Activated gamma-delta T cell (primary cell): ENCODE results near the gene ST6GALNAC4.
A peak's percentile ranks its signal among the peaks of the same experiment; 100 is the strongest.

ENCODE experiments used
- DNase-seq: peaks from one replicate; lab custom pipeline; 2025; lab: John Stamatoyannopoulos, UW

The ST6GALNAC4 gene

DNA sequence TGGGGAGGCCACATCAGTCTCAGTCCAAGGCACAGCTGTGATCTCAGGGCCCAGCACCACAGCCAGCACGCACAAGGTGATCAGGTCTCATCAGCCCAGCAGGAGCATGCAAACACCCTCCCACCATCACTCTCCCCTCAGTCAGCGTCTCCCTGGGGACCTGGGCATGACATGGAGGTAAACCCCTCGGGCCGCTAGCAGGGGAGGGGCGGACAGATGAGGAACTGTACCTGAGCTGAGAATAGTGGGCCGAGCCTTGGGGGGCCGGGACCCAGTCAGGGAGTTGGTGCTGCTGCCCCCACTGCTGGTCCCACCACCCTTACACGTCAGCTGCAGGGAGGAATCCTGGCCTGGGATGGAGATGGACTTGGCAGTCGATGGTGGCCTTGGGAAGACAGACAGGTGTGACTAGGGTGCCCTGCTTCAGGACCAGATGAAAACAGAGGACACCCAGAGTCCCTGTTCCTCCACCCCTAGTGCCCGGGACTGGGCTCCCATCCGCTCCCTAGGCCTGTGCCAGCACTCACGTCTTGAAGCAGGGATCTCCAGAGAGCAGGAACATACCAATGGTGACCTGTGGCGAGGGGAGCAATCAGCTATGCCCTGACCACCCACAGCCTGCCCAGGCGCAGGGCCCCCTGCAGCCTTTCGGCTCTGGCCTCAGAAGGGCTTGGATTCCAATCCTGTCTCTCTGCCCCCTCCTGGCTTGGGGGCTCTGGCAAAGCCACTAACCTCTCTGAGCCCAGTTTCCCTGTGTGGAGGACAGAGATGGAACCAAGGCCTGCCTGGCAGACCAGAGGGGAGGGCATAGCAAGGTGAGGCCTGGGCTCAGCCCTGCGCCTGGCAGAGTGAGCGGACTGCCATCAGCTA, 31.2 kb upstream of the ST6GALNAC4 start:
- DNase-seq = no peak

GRCh38 chr9:127946728-127947127, 29.9 kb upstream of the ST6GALNAC4 start:
- DNase-seq = no peak

- DNase-seq = no peak
Measured at GRCh38 chr9:127945942-127946341, 29.1 kb upstream of the ST6GALNAC4 start.

GRCh38 chr9:127945338-127945737, 28.5 kb upstream of the ST6GALNAC4 start:
- DNase-seq = no peak

- no peak for DNase-seq
Measured at GRCh38 chr9:127944586-127945218, 27.9 kb upstream of the ST6GALNAC4 start.

- DNase-seq = peak; percentile 28
Measured at GRCh38 chr9:127943731-127944144, 26.9 kb upstream of the ST6GALNAC4 start.

- no peak for DNase-seq
Measured at GRCh38 chr9:127943011-127943662, 26.3 kb upstream of the ST6GALNAC4 start.

DNA sequence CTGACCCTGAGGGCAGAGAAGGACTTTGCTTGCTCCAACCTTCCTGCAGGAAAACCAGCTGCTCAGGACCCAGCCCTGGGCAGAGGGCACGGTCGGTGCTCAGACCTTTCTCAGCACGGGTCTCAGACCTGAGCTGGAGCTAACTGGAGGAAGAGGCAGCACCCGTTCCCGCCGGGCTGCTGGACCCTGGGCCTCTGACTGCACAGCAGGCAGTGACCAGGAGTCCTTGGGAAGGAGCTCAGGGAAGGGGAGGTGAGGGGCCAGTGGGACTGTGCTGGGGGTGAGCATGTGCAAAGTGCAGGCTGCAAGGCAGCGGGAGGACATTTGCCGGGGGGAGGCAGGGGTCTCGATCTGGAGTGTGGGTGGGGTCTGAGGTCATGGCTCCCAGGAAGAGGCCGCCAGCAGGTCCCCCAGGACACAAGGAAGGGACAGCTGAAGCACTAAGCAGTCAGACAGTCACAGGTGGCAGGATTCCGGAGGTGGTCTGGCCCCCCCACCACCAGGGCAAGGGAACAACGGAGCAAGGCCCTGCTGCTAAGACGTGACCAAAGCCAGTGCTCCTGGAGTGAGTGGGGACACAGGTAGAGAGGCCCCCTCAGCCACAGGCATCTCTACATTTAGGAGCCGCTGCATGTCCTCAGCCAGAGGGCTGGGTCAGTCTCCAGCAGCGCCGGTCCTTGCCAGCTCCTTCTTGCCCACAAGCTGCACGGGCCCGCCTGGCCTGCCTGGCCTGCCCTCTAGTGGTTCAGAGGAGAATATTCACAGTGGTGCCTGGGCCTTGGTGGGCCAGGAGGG, 25.6 kb upstream of the ST6GALNAC4 start:
- DNase-seq = no peak

DNA sequence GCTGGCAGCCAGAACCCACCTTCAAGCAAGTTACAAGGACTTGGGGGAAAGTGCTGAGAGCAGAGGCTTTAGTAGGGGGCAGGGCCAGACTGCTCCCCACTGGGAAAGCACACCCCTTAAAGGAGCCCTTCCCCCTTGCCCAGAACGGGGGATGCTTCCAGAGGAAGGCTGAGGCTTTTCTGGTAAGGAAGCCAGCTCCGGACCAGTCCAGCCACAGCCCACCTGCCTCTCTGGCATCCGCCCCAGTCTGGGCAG, 25.0 kb upstream of the ST6GALNAC4 start:
- no peak for DNase-seq

- no peak for DNase-seq
Measured at GRCh38 chr9:127941062-127941960, 24.5 kb upstream of the ST6GALNAC4 start.

GRCh38 chr9:127940593-127940992, 23.8 kb upstream of the ST6GALNAC4 start:
- DNase-seq = no peak

GRCh38 chr9:127938298-127938690, 21.5 kb upstream of the ST6GALNAC4 start:
- DNase-seq = no peak

DNA sequence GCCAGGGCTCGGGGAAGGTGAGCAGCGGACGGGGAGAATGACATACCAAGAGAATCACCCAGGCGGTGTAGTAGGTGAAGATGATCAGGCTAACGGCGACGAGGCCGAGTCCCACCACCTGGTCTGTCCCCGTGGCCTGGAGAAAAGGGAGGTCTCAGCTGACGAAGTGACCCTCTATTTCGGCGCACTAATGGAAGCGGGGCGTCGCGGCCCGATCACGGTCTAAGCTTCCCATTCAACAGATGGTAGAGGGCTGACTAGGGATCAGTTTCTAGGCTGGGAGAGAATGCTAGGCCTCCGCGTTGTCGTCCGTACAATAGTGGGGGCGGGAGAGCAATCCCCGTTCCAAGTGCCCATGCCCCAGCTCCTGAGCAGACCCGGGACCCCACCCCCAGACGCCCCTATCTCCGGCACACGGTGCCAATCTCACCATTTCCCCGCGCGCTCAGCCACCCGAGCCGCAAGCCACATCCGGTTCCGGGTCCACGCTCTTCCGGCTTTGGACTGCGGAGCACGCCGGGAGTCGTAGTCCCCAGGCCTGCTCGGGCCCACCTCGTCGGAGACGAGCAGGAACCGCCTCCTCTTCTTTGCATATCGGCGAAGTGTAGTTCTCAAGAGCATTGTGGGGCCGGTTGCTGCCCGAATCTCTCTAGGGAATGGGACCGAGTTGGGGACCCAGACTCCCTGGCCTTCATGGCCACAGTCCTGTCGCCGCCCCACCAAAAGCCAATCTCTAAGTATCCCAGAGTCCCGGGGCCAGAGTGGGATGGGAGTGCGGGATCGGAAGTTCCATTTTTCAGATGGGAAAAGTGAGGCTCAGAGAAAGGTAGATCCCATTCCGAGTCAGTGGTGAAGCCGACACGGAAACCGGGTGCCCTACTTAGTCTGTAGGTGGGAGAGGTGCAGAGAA, 20.8 kb upstream of the ST6GALNAC4 start, which contains the start of gene DPM2:
DPM2 (minus strand) TSS at position 467 of the 910 bp plus-strand sequence; CDS start at position 433, 34 bp downstream.
- peak; percentile 67 for DNase-seq

- DNase-seq = no peak
Measured at GRCh38 chr9:127937056-127937387, 20.2 kb upstream of the ST6GALNAC4 start.

DNA sequence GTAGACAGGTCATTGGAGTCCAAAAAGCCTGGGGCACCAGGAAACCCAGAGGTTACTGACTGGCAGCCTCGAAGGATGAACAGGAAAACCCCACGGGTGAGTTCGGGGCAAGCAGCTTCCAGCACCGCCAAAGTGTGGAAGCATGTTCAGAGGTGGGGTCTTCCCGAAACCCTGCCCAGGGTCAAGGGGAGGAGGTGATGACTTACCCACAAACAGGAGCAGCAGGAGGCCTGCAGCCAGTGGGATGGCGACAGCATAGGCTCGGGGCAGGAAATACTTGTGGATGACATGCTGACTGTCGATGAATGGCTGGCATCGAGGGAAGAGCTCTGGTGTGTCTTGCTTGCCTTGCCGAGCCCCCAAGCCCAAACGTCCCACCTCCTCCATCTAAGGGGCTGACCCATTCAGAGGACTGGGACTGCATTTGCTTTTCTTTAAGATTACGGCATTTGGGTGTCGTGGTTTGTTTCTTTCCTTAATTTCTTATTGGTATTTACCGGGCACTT, 19.6 kb upstream of the ST6GALNAC4 start:
- DNase-seq = no peak

- DNase-seq = no peak
Measured at GRCh38 chr9:127935765-127936221, 19.0 kb upstream of the ST6GALNAC4 start.

DNA sequence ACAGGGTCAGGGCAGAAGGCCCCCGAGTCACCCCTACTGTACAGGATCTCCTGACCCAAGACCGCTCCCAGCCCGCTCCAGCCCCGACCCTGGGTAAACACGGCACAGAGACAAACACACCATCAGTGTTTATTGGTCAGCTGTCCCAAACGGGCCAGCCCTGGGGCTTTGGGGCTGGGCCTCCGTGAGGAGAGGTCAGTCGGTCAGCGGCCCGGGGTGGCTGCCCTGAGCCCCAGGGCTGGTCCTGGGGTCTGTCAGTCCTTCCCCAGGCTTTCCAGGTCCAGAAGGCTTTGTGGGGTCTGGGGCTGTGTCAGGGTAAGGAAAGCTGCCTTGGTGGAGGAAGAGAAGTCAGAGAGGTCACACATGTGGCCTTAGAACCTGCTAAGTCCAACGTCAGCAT, 18.1 kb upstream of the ST6GALNAC4 start:
- DNase-seq = no peak

DNA sequence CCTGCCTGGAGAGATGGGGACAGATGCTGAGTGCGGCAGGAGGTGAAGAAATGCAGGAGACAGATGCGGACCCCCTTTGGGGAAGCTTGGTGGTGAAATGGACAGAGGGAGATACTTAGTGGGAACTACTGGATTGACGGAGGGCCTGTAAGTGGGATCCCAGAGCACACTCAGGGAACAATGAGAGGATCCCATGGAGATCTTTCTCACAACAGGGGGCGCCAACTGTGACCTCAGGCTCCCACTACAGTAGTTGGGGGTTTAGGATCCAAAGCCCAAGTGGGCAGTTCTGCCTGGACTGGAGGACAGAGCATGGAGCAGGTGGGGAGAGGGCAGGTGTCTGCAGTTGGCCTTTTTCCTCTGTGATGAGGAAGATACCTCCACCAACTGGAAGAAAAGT, 17.4 kb upstream of the ST6GALNAC4 start:
- no peak for DNase-seq

- DNase-seq = no peak
Measured at GRCh38 chr9:127931092-127931881, 14.4 kb upstream of the ST6GALNAC4 start.
